HG02642 (cell line): ENCODE data around the gene C1QTNF8.

Source experiments
- ATAC-seq: cut with Tn5 transposase; IDR thresholded peaks from one replicate; pipeline ENCODE4 v1.9.1; 2021; ENCODE audit warnings: mild to moderate bottlenecking; ENCODE audit not compliant: unreplicated experiment, poor library complexity

C1QTNF8 gene

GRCh38 chr16:1066584-1067172, 29.4 kb downstream of the C1QTNF8 start:
- no peak for ATAC-seq

- ATAC-seq, result no peak
Observed at GRCh38 chr16:1065469-1066128, 30.4 kb downstream of the C1QTNF8 start.

DNA sequence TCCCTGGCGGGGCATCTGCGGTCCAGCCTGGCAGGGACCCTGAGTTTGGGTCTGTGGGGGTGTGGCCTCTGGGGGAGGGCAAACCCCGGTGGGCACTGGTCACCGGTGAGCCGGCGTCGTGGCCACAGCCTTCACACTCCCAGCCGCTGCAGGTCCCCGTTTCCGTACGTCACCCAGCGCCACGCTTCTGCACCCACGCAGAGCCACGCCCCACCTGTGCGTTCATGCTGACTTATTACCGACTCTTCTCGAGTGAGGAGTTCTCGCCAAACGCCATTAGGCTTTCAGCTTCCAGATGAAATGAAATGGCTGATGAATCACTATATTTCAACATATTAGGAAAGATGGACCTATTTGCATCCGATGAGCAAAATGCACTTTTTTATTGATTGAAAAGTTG, 32.3 kb downstream of the C1QTNF8 start:
- no peak for ATAC-seq

GRCh38 chr16:1062895-1063294, 33.1 kb downstream of the C1QTNF8 start:
- no peak for ATAC-seq

DNA sequence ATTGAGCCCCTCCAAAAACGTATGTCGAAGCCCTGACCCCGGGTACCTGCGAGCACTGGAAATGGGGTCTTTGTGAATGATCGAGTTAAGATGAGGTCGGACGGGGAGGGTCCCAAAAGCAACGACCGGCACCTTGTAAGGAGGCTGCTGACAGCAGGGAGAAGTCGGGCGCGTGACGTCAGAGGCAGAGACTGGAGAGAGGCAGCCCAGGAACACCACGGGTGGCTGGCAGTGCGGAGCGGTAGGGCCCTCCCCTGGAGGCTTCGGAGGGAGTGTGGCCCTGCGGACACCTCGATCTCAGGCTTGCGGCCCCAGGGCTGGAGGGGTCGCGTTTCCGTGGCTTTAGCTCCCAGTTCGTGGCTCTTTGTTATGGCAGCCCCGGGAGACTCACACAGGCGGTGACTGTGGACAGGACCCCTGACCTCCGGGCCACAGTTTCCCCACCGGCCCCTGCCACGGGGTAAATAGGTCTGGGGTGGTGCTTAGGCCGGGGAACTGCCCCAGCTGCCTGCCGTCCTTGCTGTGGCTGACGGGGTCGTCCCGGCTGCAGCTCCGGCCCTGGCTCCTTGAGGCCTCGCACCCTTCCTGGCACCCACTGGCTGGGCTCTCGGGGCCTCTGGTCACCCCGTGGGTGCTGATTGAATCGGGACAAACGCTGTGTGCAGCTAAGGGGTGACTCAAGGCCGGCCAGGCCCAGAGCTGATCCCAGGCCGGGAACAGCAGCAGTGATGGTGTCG, 34.1 kb downstream of the C1QTNF8 start:
- no peak for ATAC-seq

DNA sequence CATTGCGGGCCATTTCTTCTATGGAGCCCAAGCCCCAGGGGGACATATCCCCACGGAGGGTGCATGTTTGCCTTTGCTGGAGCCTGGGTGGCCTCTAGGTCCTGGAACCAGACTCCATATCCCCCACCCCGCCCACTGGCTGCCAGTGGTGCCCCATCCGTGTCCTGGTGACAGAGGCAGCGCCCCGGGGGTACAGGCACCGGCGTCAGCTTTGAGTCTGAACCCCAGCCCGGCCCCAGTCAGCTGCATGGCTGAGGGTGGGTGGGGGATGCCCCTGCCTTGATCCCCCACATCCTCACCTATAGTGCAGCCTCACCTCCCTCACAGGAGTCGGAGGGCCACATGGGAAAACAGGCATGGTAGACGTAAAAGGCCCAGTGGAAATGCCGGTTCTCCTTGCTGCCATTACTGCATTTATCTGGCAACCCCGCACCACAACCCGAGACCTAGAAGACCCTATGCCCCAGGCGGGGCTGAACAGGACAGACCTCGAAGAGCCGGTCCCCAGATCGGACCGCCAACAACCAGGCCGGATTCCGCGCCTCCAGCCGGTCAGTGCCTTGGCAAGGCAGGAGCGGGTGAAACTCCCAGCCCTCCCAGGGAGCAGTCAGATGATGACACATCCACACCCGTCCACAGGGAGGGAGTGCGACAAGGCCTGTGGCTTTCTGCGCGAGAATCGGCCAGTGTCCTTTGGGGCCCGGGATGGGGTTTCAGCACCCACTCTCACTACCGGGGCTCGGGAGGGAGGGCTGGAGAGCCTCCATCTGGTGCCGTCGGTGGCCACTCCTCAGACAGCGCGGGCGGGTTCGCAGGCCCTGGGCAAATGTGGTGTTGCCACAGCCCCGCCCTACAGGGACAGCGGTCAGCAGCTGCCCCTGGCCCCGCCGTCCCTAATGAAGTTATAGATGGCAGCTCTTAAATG, 35.4 kb downstream of the C1QTNF8 start:
- ATAC-seq, result no peak

GRCh38 chr16:1059310-1059709, 36.7 kb downstream of the C1QTNF8 start:
- no peak for ATAC-seq

GRCh38 chr16:1058216-1058615, 37.8 kb downstream of the C1QTNF8 start:
- no peak for ATAC-seq

GRCh38 chr16:1057252-1057932, 38.7 kb downstream of the C1QTNF8 start:
- no peak for ATAC-seq

DNA sequence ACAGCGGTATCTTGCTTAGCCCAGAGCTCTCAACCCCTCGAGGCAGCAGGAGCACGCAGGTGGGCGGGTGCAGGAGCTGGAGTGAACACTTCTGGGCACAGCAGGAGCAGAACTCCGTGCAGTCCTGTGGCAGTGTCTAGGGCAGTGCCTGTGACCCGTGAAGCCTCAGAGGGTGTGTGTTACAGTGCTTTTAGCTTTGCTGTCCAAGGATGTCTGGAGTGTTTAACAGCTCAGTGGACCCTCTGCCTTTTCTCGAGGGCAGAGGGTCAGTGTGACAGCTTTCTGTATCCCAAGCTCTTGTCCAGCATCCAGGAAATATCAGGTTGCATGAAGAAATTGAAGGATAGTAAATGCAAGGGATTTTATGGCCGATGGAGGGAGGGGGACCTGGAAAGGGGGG, 39.8 kb downstream of the C1QTNF8 start:
- no peak for ATAC-seq

- no peak for ATAC-seq
Observed at GRCh38 chr16:1055557-1055924, 40.5 kb downstream of the C1QTNF8 start.

DNA sequence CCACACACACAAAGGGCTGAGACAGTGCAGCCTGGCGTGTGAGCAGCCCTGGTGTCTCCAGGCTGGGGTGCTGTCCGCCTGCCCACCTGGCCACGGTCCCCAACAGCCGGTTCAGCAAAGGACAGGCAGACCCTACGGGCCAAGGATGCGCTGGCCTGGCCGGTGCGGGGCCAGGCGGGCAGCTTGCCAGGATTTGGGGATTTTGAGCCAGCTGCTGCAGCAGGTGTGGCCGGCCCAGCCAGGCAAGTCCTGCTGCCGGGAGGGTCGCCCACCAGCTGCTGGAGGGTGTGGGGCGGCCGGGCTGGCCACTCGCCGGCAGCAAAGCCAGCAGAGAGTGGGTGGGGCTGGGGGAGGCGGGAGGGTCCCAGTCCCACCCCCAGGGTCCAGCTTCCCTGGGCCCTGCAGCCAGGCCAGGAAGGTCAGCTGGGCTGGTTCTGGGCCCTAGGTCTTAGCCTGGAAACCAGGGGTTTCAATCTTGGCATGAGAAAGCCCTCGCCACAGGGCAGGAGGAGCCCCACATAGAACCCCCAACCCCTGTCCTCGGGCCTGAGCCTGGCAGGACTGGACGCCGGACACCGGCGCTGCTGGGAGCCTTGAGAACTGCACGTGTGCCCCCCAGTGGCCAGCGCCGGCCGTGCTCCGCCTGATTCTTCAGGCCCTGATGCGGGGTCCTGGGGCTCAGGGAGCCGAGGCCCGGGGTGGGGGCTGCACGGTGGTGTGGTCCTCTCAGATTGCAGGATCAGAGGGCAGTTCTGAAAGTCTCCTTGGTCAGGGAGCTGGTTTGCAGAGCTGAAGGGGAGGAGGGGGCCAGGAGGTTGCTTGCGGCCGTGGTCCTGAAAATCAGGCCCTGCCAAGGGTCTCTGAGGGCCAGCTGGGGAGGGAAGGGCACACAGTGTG, 41.1 kb downstream of the C1QTNF8 start:
- no peak for ATAC-seq

DNA sequence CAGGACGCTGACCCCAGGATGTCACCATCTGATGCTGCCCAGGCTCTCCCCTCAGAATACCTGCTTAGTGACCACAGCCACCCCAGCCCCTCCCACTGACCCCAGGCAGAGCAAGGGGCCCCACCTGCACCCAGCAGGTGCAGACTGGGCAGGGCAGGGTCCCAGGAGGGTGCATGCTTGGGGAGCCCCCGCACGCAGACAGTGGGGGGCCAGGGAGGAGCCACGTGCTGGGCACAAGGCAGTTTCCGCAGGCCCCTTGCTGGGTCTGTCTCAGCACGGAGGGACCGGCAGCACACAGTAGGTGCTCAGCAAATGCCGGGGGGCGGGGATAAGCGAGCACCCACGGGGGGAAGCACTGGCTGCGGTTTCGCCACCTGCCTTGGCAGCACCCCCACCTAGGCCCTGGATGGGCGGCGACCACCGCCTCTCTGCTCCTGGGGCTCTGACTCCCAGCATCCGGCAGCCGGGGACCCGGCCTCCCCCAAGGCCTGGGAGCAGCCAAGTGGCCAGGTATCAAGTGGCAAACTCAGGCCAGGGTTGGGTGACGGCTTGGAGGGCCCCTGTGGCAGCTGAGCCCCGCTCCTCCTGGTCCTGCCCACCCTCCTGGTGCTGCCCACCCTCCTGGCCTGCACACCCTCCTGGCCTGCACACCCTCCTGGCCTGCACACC, 42.2 kb downstream of the C1QTNF8 start:
- no peak for ATAC-seq

DNA sequence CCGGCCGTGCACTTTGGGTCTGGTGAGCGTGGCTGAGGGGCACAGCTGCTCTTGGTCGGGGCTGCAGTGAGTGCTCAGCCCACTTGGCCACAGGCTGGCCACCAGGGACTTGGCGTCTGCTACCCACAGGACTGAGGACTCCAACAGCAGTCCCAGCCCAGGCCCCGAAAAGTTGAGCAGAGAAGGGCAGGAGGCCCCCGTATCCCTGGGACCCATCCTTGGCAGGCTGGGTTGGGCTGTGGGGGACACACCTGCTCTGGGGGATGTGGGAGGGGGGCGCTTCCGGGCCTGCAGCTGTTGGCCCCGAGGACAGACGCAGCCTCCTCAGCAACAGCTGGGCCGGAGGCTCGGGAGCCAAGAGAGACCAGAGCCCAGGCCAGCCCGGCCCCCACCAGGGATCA, 42.9 kb downstream of the C1QTNF8 start:
- ATAC-seq, result no peak

DNA sequence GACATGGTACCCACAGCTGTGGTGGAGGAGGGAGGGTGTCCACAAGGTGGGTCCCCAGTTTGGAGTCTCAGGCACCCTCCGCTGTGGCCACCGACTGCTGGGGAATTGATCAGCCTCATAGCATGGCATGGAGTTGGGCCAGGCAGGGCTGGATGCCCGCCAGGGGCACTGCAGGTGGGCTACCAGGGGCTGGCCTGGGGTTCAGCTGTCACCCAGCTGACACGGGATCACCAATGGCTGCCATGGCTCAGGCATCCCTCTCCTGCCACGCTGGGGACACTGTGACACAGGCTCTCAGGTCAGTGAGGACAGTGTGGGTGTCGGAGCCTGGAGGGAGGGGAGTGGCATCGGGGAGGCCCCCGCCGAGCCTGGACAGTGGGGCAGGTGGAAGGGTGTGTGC, 43.3 kb downstream of the C1QTNF8 start:
- ATAC-seq, result no peak

- no peak for ATAC-seq
Observed at GRCh38 chr16:1051446-1051845, 44.6 kb downstream of the C1QTNF8 start.

- no peak for ATAC-seq
Observed at GRCh38 chr16:1050921-1051320, 45.1 kb downstream of the C1QTNF8 start.

DNA sequence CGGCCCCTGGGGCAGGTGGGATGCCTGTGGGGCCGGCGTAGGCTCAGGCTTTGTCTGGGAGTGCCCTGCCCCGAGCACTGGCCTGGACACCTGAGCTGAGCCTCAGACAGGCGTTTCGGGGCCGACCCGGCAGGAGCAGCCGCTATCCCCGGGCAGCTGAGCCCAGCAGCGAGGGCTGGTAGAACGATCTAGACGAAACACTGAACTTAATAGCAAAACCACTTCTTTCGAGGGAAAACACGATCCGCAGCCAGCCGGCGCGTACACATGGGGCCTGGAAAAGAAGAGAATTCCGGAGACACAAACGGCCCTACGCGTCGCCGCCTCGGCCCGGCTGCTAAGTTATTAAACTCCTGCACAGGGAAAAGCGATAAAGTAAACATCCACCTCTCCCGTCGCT, 45.5 kb downstream of the C1QTNF8 start:
- no peak for ATAC-seq

DNA sequence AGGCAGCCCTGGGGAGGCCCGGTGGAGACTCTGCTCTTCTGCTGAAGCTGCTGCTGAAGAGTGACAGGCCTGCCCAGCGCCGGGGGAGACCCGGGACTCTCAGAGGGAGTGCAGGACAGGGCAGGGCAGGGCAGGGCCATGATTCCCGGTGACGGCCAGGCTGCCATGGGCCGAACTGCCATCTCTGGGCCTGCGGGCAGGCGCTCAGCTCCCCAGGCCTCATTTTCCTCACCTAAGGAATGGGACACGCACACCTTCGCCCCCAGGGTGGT, 46.1 kb downstream of the C1QTNF8 start:
- no peak for ATAC-seq
